WTC11 (cell line): Measurements from ENCODE around the gene COBLL1. TPM values are rescaled to one million over a fixed set of nuclear protein-coding genes. Genes with fewer than 3 reads are reported as not detected.
A peak's percentile ranks its signal among the peaks of the same experiment; 100 is the strongest.

Source experiments
- ATAC-seq: fragments of 200-7000 bp; cut with Tn5 transposase; 2 replicates; pipeline ENCODE4 v1.10.0; 2021; ENCODE audit warnings: mild to moderate bottlenecking, moderate library complexity
- CTCF ChIA-PET: fragments of 300-600 bp; sonication (Branson Sonifier 250); formaldehyde crosslinking; loops from one replicate; lab custom pipeline; 2021; ENCODE audit warnings: antibody characterized with exemption; lab: Charles Lee
- POLR2A ChIA-PET: fragments of 350-600 bp; sonication (Branson Sonifier 250); formaldehyde crosslinking; loops from one replicate; lab custom pipeline; 2021; ENCODE audit warnings: antibody characterized with exemption; lab: Charles Lee
- DNase-seq: peaks from one replicate; pipeline ENCODE4 v3.0.0; 2021; ENCODE audit warnings: low spot score
- H3K27ac Mint-ChIP-seq: 2 replicates; pipeline ENCODE4 v1.8.0; 2021; ENCODE audit warnings: mixed read lengths
- H3K27me3 Mint-ChIP-seq: 2 replicates; pipeline ENCODE4 v1.8.0; 2021; ENCODE audit warnings: low read depth, mild to moderate bottlenecking, moderate library complexity, mixed read lengths
- H3K36me3 Mint-ChIP-seq: 2 replicates; pipeline ENCODE4 v1.8.0; 2021; ENCODE audit warnings: mixed read lengths
- H3K4me1 Mint-ChIP-seq: 2 replicates; pipeline ENCODE4 v1.8.0; 2022; ENCODE audit warnings: mixed read lengths
- H3K4me3 Mint-ChIP-seq: 2 replicates; pipeline ENCODE4 v1.8.0; 2021; ENCODE audit warnings: mild to moderate bottlenecking, moderate library complexity, mixed read lengths
- H3K9me3 Mint-ChIP-seq: 2 replicates; pipeline ENCODE4 v1.8.0; 2021; ENCODE audit warnings: mixed read lengths
- CREB1 ChIP-seq: sonication (generic); formaldehyde crosslinking; IDR thresholded peaks from 2 replicates; pipeline ENCODE4 v1.8.0; 2023; ENCODE audit warnings: mild to moderate bottlenecking, missing genetic modification reagents
- ELF4 ChIP-seq: sonication (generic); formaldehyde crosslinking; IDR thresholded peaks from 2 replicates; pipeline ENCODE4 v1.8.1; 2022; ENCODE audit warnings: low read depth, mild to moderate bottlenecking, moderate library complexity, missing genetic modification reagents
- GABPB1 ChIP-seq: sonication (generic); formaldehyde crosslinking; IDR thresholded peaks from 2 replicates; pipeline ENCODE4 v1.8.1; 2023; ENCODE audit warnings: mild to moderate bottlenecking, missing genetic modification reagents
- MXD4 ChIP-seq: fragments of 250-450 bp; sonication (Bioruptor Pico); IDR thresholded peaks from 2 replicates; pipeline ENCODE4 v1.8.0; 2021; ENCODE audit warnings: mild to moderate bottlenecking, moderate library complexity, borderline replicate concordance
- MYBL2 ChIP-seq: sonication (generic); formaldehyde crosslinking; IDR thresholded peaks from 2 replicates; pipeline ENCODE4 v1.8.1; 2023; ENCODE audit warnings: mild to moderate bottlenecking, moderate library complexity, missing genetic modification reagents
- NR2C2 ChIP-seq: sonication (generic); formaldehyde crosslinking; IDR thresholded peaks from 2 replicates; pipeline ENCODE4 v1.8.0; 2022; ENCODE audit warnings: mild to moderate bottlenecking, missing genetic modification reagents
- RELA ChIP-seq: sonication (generic); formaldehyde crosslinking; IDR thresholded peaks from 2 replicates; pipeline ENCODE4 v1.8.1; 2022; ENCODE audit warnings: missing genetic modification reagents, mild to moderate bottlenecking, borderline replicate concordance
- SOX15 ChIP-seq: fragments of 250-450 bp; sonication (Bioruptor Pico); IDR thresholded peaks from 2 replicates; pipeline ENCODE4 v1.9.0; 2021; ENCODE audit warnings: mild to moderate bottlenecking
- TCF7 ChIP-seq: sonication (generic); formaldehyde crosslinking; IDR thresholded peaks from 2 replicates; pipeline ENCODE4 v1.8.0; 2022; ENCODE audit warnings: mild to moderate bottlenecking, low read depth, missing genetic modification reagents, moderate library complexity
- total RNA-seq: library from RNA; stranded (reverse); gene quantifications from 3 replicates; pipeline ENCODE4 v1.2.3, GENCODE V29; 2021
- TF ChIP-seq, protein P1 (sequence below): sonication (generic); formaldehyde crosslinking; IDR thresholded peaks from 2 replicates; pipeline ENCODE4 v1.8.0; 2022; ENCODE audit warnings: missing genetic modification reagents
- TF ChIP-seq, protein P2 (sequence below): fragments of 250-450 bp; sonication (Bioruptor Pico); IDR thresholded peaks from 2 replicates; pipeline ENCODE4 v1.8.0; 2021; ENCODE audit warnings: mild to moderate bottlenecking
- TF ChIP-seq, protein P3 (sequence below): fragments of 200-600 bp; IDR thresholded peaks from 2 replicates; pipeline ENCODE4 v1.8.0; 2022; ENCODE audit warnings: antibody characterized with exemption
- TF ChIP-seq, protein P4 (sequence below): fragments of 250-450 bp; sonication (Bioruptor Pico); conservative IDR thresholded peaks from 2 replicates; pipeline ENCODE4 v1.9.0; 2021; ENCODE audit warnings: mild to moderate bottlenecking
- TF ChIP-seq, protein P5 (sequence below): sonication (generic); formaldehyde crosslinking; IDR thresholded peaks from 2 replicates; pipeline ENCODE4 v1.8.1; 2023; ENCODE audit warnings: mild to moderate bottlenecking, missing genetic modification reagents
- TF ChIP-seq, protein P6 (sequence below): fragments of 250-450 bp; sonication (Bioruptor Pico); IDR thresholded peaks from 2 replicates; pipeline ENCODE4 v2.1.2; 2022; ENCODE audit warnings: mild to moderate bottlenecking, moderate library complexity
- TF ChIP-seq, protein P7 (sequence below): sonication (generic); formaldehyde crosslinking; IDR thresholded peaks from 2 replicates; pipeline ENCODE4 v1.8.1; 2023; ENCODE audit warnings: mild to moderate bottlenecking, missing genetic modification reagents, borderline replicate concordance

Gene COBLL1
- total RNA-seq, 1 experiment from 2014 or later: 5.8 TPM

DNA sequence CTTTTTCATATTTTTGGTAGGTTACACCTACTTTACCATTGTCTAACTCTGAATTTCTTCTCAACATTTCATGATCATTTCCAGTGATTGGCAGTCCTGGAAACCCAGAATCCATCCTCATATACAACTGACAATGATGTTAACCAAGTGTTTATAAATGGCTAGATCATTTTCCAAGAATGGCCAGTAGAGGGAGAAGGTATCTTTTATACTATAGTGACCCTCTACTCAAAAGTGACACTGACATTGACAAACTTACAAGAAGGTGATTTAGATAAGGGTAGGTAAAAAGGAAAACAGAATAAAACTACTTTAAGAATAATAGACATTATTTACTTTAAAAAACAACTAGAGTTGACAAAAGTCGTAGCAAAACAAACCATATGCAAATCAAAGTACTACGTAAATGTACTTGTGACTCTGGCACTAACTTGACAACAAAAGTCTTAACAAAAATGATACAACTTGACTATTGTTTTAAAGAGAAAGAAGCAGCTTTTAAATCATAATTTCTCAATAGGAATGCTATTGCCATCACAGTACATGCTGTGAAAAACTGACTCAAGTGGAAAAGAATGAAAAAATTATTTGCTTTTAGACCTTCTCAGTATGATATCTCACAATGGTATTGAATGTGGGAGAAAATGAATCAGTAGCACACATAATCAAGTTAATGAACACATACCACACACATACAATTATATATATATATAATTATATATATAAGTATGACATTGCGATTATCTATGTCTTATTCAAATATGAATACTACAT lies 143.7 kb downstream of the COBLL1 start:
- Mint-ChIP-seq H3K27ac (no peak overlapping the region), H3K27me3 (no peaks in the 10 kb centered on the region), H3K9me3 (no peaks in the 10 kb centered on the region), H3K4me1 (no peaks in the 10 kb centered on the region), H3K36me3 (no peaks in the 10 kb centered on the region), H3K4me3 (no peak overlapping the region)
- DNase-seq (no peak), ATAC-seq (peak; percentile 66; the same call in 1 of the 2 replicates)
- POLR2A ChIA-PET: no interaction called here
- CTCF ChIA-PET: no interaction called here
- TF ChIP-seq TCF7 (CRISPR knock-in tag) (no peak), ELF4 (CRISPR knock-in tag) (no peak), SOX15 (no peak)
- TF ChIP-seq, protein P1, sequence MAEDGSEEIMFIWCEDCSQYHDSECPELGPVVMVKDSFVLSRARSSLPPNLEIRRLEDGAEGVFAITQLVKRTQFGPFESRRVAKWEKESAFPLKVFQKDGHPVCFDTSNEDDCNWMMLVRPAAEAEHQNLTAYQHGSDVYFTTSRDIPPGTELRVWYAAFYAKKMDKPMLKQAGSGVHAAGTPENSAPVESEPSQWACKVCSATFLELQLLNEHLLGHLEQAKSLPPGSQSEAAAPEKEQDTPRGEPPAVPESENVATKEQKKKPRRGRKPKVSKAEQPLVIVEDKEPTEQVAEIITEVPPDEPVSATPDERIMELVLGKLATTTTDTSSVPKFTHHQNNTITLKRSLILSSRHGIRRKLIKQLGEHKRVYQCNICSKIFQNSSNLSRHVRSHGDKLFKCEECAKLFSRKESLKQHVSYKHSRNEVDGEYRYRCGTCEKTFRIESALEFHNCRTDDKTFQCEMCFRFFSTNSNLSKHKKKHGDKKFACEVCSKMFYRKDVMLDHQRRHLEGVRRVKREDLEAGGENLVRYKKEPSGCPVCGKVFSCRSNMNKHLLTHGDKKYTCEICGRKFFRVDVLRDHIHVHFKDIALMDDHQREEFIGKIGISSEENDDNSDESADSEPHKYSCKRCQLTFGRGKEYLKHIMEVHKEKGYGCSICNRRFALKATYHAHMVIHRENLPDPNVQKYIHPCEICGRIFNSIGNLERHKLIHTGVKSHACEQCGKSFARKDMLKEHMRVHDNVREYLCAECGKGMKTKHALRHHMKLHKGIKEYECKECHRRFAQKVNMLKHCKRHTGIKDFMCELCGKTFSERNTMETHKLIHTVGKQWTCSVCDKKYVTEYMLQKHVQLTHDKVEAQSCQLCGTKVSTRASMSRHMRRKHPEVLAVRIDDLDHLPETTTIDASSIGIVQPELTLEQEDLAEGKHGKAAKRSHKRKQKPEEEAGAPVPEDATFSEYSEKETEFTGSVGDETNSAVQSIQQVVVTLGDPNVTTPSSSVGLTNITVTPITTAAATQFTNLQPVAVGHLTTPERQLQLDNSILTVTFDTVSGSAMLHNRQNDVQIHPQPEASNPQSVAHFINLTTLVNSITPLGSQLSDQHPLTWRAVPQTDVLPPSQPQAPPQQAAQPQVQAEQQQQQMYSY (CRISPR knock-in tag): no peak
- TF ChIP-seq, protein P2, sequence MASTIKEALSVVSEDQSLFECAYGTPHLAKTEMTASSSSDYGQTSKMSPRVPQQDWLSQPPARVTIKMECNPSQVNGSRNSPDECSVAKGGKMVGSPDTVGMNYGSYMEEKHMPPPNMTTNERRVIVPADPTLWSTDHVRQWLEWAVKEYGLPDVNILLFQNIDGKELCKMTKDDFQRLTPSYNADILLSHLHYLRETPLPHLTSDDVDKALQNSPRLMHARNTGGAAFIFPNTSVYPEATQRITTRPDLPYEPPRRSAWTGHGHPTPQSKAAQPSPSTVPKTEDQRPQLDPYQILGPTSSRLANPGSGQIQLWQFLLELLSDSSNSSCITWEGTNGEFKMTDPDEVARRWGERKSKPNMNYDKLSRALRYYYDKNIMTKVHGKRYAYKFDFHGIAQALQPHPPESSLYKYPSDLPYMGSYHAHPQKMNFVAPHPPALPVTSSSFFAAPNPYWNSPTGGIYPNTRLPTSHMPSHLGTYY (CRISPR knock-in tag): no peak
- TF ChIP-seq, protein P3, sequence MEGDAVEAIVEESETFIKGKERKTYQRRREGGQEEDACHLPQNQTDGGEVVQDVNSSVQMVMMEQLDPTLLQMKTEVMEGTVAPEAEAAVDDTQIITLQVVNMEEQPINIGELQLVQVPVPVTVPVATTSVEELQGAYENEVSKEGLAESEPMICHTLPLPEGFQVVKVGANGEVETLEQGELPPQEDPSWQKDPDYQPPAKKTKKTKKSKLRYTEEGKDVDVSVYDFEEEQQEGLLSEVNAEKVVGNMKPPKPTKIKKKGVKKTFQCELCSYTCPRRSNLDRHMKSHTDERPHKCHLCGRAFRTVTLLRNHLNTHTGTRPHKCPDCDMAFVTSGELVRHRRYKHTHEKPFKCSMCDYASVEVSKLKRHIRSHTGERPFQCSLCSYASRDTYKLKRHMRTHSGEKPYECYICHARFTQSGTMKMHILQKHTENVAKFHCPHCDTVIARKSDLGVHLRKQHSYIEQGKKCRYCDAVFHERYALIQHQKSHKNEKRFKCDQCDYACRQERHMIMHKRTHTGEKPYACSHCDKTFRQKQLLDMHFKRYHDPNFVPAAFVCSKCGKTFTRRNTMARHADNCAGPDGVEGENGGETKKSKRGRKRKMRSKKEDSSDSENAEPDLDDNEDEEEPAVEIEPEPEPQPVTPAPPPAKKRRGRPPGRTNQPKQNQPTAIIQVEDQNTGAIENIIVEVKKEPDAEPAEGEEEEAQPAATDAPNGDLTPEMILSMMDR: peak; percentile 47; the same call in 1 of the 2 replicates

DNA sequence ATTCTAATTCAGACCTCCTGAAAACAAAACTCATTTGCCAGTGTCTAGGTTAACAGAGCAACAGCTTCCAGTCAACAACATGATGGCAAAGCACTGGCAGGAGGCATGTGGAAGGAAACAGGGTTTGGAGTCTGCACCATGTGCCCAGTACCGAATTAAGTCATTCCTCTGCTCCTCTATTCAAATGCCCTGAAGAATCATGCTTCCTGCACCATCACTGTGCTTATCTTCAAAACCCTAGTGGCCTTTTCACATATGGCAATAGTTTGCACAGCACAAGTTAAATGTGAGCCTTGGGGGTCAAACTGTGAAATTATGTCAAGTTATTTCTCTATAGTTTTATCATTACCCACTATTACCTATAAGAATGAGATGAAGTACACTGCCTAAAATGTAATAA lies 145.0 kb downstream of the COBLL1 start:
- no peak for DNase-seq
- POLR2A ChIA-PET: no interaction called here
- peak; percentile 63 for ATAC-seq
- CTCF ChIA-PET: no interaction called here
- Mint-ChIP-seq H3K36me3 (no peaks in the 10 kb centered on the region), H3K27ac (no peak overlapping the region), H3K4me3 (no peak overlapping the region), H3K4me1 (no peaks in the 10 kb centered on the region), H3K9me3 (no peaks in the 10 kb centered on the region), H3K27me3 (no peaks in the 10 kb centered on the region)
- TF ChIP-seq GABPB1 (CRISPR knock-in tag) (no peak), MXD4 (CRISPR knock-in tag) (no peak), NR2C2 (CRISPR knock-in tag) (no peak), RELA (CRISPR knock-in tag) (no peak), CREB1 (CRISPR knock-in tag) (no peak), MYBL2 (CRISPR knock-in tag) (no peak)
- TF ChIP-seq, protein P4, sequence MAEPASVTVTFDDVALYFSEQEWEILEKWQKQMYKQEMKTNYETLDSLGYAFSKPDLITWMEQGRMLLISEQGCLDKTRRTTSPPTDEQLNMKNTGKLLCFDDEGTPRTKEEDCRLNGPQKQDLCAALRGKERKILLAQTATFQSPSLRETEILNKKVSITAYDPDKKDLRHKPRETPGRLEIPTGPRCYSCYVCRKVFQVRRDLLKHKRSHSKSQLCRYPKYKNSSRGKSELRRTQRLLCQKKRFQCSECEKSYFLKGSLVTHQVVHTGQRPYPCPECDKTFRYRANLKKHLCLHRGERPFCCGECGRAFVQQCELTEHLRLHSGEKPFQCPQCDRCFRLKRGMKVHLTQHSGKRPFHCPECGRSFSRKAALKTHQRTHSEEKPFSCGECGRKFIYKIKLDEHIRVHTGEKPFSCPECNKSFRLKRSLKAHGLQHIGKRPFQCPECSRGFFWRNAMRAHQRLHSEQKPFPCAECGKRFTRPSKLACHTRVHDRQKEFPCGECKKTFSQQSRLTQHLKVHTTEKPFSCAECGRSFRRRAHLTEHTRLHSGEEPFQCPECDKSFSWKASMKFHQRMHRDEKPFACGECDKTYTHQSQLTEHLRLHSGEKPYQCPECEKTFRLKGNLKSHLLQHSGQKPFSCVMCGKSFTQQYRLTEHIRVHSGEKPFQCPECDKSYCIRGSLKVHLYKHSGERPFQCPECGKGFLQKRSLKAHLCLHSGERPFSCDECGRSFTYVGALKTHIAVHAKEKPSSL (CRISPR knock-in tag): no peak
- TF ChIP-seq, protein P5, sequence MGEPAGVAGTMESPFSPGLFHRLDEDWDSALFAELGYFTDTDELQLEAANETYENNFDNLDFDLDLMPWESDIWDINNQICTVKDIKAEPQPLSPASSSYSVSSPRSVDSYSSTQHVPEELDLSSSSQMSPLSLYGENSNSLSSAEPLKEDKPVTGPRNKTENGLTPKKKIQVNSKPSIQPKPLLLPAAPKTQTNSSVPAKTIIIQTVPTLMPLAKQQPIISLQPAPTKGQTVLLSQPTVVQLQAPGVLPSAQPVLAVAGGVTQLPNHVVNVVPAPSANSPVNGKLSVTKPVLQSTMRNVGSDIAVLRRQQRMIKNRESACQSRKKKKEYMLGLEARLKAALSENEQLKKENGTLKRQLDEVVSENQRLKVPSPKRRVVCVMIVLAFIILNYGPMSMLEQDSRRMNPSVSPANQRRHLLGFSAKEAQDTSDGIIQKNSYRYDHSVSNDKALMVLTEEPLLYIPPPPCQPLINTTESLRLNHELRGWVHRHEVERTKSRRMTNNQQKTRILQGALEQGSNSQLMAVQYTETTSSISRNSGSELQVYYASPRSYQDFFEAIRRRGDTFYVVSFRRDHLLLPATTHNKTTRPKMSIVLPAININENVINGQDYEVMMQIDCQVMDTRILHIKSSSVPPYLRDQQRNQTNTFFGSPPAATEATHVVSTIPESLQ (CRISPR knock-in tag): no peak
- TF ChIP-seq, protein P6, sequence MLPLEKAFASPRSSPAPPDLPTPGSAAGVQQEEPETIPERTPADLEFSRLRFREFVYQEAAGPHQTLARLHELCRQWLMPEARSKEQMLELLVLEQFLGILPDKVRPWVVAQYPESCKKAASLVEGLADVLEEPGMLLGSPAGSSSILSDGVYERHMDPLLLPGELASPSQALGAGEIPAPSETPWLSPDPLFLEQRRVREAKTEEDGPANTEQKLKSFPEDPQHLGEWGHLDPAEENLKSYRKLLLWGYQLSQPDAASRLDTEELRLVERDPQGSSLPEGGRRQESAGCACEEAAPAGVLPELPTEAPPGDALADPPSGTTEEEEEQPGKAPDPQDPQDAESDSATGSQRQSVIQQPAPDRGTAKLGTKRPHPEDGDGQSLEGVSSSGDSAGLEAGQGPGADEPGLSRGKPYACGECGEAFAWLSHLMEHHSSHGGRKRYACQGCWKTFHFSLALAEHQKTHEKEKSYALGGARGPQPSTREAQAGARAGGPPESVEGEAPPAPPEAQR: no peak
- TF ChIP-seq, protein P7, sequence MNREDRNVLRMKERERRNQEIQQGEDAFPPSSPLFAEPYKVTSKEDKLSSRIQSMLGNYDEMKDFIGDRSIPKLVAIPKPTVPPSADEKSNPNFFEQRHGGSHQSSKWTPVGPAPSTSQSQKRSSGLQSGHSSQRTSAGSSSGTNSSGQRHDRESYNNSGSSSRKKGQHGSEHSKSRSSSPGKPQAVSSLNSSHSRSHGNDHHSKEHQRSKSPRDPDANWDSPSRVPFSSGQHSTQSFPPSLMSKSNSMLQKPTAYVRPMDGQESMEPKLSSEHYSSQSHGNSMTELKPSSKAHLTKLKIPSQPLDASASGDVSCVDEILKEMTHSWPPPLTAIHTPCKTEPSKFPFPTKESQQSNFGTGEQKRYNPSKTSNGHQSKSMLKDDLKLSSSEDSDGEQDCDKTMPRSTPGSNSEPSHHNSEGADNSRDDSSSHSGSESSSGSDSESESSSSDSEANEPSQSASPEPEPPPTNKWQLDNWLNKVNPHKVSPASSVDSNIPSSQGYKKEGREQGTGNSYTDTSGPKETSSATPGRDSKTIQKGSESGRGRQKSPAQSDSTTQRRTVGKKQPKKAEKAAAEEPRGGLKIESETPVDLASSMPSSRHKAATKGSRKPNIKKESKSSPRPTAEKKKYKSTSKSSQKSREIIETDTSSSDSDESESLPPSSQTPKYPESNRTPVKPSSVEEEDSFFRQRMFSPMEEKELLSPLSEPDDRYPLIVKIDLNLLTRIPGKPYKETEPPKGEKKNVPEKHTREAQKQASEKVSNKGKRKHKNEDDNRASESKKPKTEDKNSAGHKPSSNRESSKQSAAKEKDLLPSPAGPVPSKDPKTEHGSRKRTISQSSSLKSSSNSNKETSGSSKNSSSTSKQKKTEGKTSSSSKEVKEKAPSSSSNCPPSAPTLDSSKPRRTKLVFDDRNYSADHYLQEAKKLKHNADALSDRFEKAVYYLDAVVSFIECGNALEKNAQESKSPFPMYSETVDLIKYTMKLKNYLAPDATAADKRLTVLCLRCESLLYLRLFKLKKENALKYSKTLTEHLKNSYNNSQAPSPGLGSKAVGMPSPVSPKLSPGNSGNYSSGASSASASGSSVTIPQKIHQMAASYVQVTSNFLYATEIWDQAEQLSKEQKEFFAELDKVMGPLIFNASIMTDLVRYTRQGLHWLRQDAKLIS (CRISPR knock-in tag): no peak
